Measurements from ENCODE around the gene LINC01488.

The LINC01488 gene

GRCh38 chr11:69501121-69501489, 19.6 kb downstream of the LINC01488 start:
- DNase-seq (ENCODE audit: insufficient read length, low spot score) (no peak), FAIRE-seq (no peak)
- no peak for TF ChIP-seq SPI1 (IDR thresholded peaks at IDR 0.05; ENCODE audit: low read depth, low read length)
- TF ChIP-seq TAF1 (IDR thresholded peaks at IDR 0.05; ENCODE audit: low read depth, low read length): no peak
- no peak for TF ChIP-seq PAX5 (IDR thresholded peaks at IDR 0.05; ENCODE audit: insufficient read depth, low read length, severe bottlenecking)

GRCh38 chr11:69501891-69502860, 20.7 kb downstream of the LINC01488 start:
- TF ChIP-seq POLR2A (IDR thresholded peaks at IDR 0.05; ENCODE audit: low read depth, low read length) (no peak), POLR2AphosphoS5 (IDR thresholded peaks at IDR 0.05; ENCODE audit: low read depth, low read length) (no peak), SPI1 (IDR thresholded peaks at IDR 0.05; ENCODE audit: low read depth, low read length) (no peak)
- no peak for FAIRE-seq
- no peak for DNase-seq (ENCODE audit: insufficient read length, low spot score)

GRCh38 chr11:69504127-69504526, 22.7 kb downstream of the LINC01488 start:
- TF ChIP-seq POLR2A (IDR thresholded peaks at IDR 0.05; ENCODE audit: low read depth, low read length) (no peak), SPI1 (IDR thresholded peaks at IDR 0.05; ENCODE audit: low read depth, low read length) (no peak), PAX5 (IDR thresholded peaks at IDR 0.05; ENCODE audit: insufficient read depth, low read length, severe bottlenecking) (no peak), POLR2AphosphoS5 (IDR thresholded peaks at IDR 0.05; ENCODE audit: low read depth, low read length) (no peak), POU2F2 (IDR thresholded peaks at IDR 0.05; ENCODE audit: low read depth, low read length) (no peak), TAF1 (IDR thresholded peaks at IDR 0.05; ENCODE audit: low read depth, low read length) (no peak)
- no peak for DNase-seq (ENCODE audit: insufficient read length, low spot score)
- FAIRE-seq: no peak

- FAIRE-seq: no peak
- TF ChIP-seq POU2F2 (IDR thresholded peaks at IDR 0.05; ENCODE audit: low read depth, low read length): no peak
- no peak for TF ChIP-seq SPI1 (IDR thresholded peaks at IDR 0.05; ENCODE audit: low read depth, low read length)
- no peak for TF ChIP-seq POLR2A (IDR thresholded peaks at IDR 0.05; ENCODE audit: low read depth, low read length)
- no peak for TF ChIP-seq POLR2AphosphoS5 (IDR thresholded peaks at IDR 0.05; ENCODE audit: low read depth, low read length)
- TF ChIP-seq TAF1 (IDR thresholded peaks at IDR 0.05; ENCODE audit: low read depth, low read length): no peak
- no peak for TF ChIP-seq PAX5 (IDR thresholded peaks at IDR 0.05; ENCODE audit: insufficient read depth, low read length, severe bottlenecking)
- DNase-seq (ENCODE audit: insufficient read length, low spot score): no peak
Observed at GRCh38 chr11:69504576-69505335, 23.3 kb downstream of the LINC01488 start.

GRCh38 chr11:69508974-69509373, 27.5 kb downstream of the LINC01488 start:
- no peak for FAIRE-seq
- no peak for TF ChIP-seq SPI1 (IDR thresholded peaks at IDR 0.05; ENCODE audit: low read depth, low read length)
- TF ChIP-seq POLR2AphosphoS5 (IDR thresholded peaks at IDR 0.05; ENCODE audit: low read depth, low read length): no peak
- no peak for TF ChIP-seq POLR2A (IDR thresholded peaks at IDR 0.05; ENCODE audit: low read depth, low read length)
- no peak for TF ChIP-seq POU2F2 (IDR thresholded peaks at IDR 0.05; ENCODE audit: low read depth, low read length)
- no peak for TF ChIP-seq TAF1 (IDR thresholded peaks at IDR 0.05; ENCODE audit: low read depth, low read length)
- TF ChIP-seq PAX5 (IDR thresholded peaks at IDR 0.05; ENCODE audit: insufficient read depth, low read length, severe bottlenecking): no peak
- no peak for DNase-seq (ENCODE audit: insufficient read length, low spot score)

- TF ChIP-seq PAX5 (IDR thresholded peaks at IDR 0.05; ENCODE audit: insufficient read depth, low read length, severe bottlenecking) (no peak), POLR2AphosphoS5 (IDR thresholded peaks at IDR 0.05; ENCODE audit: low read depth, low read length) (no peak), POLR2A (IDR thresholded peaks at IDR 0.05; ENCODE audit: low read depth, low read length) (no peak), TAF1 (IDR thresholded peaks at IDR 0.05; ENCODE audit: low read depth, low read length) (no peak), POU2F2 (IDR thresholded peaks at IDR 0.05; ENCODE audit: low read depth, low read length) (no peak), SPI1 (IDR thresholded peaks at IDR 0.05; ENCODE audit: low read depth, low read length) (no peak)
- no peak for FAIRE-seq
- DNase-seq (ENCODE audit: insufficient read length, low spot score): no peak
Observed at GRCh38 chr11:69509381-69509780, 27.9 kb downstream of the LINC01488 start.

- no peak for TF ChIP-seq TAF1 (IDR thresholded peaks at IDR 0.05; ENCODE audit: low read depth, low read length)
- TF ChIP-seq POLR2A (IDR thresholded peaks at IDR 0.05; ENCODE audit: low read depth, low read length): no peak
- TF ChIP-seq POLR2AphosphoS5 (IDR thresholded peaks at IDR 0.05; ENCODE audit: low read depth, low read length): no peak
- TF ChIP-seq PAX5 (IDR thresholded peaks at IDR 0.05; ENCODE audit: insufficient read depth, low read length, severe bottlenecking): no peak
- TF ChIP-seq SPI1 (IDR thresholded peaks at IDR 0.05; ENCODE audit: low read depth, low read length): no peak
- TF ChIP-seq POU2F2 (IDR thresholded peaks at IDR 0.05; ENCODE audit: low read depth, low read length): no peak
- DNase-seq (ENCODE audit: insufficient read length, low spot score) (no peak), FAIRE-seq (no peak)
Observed at GRCh38 chr11:69509846-69510390, 28.5 kb downstream of the LINC01488 start.

- TF ChIP-seq POLR2A (IDR thresholded peaks at IDR 0.05; ENCODE audit: low read depth, low read length) (no peak), POU2F2 (IDR thresholded peaks at IDR 0.05; ENCODE audit: low read depth, low read length) (no peak), PAX5 (IDR thresholded peaks at IDR 0.05; ENCODE audit: insufficient read depth, low read length, severe bottlenecking) (no peak), TAF1 (IDR thresholded peaks at IDR 0.05; ENCODE audit: low read depth, low read length) (no peak), POLR2AphosphoS5 (IDR thresholded peaks at IDR 0.05; ENCODE audit: low read depth, low read length) (no peak), SPI1 (IDR thresholded peaks at IDR 0.05; ENCODE audit: low read depth, low read length) (no peak)
- no peak for DNase-seq (ENCODE audit: insufficient read length, low spot score)
- FAIRE-seq: no peak
Observed at GRCh38 chr11:69510471-69511357, 29.3 kb downstream of the LINC01488 start.

Measured in GM12891 (cell line).